Fibroblast of lung (primary cell): ENCODE measurements around the gene ACTRT2.

Source experiments
- EZH2 ChIP-seq: IDR thresholded peaks from 2 replicates; pipeline ENCODE4 v1.5.1; 2012; ENCODE audit warnings: low read length, control low read depth, mild to moderate bottlenecking; ENCODE audit errors: missing control alignments
- TF ChIP-seq, protein P1 (sequence below), 2 donors: IDR thresholded peaks in 1 of 2; conservative IDR thresholded peaks in 1 of 2; 1 replicate in 1 of 2; 2 replicates in 1 of 2; pipeline ENCODE4 v1.5.1; 2011 to 2012; ENCODE audit warnings: low read length in 2 of 2, control low read depth in 1 of 2, inconsistent platforms in 1 of 2, low read depth in 1 of 2, mild to moderate bottlenecking in 1 of 2

DNA sequence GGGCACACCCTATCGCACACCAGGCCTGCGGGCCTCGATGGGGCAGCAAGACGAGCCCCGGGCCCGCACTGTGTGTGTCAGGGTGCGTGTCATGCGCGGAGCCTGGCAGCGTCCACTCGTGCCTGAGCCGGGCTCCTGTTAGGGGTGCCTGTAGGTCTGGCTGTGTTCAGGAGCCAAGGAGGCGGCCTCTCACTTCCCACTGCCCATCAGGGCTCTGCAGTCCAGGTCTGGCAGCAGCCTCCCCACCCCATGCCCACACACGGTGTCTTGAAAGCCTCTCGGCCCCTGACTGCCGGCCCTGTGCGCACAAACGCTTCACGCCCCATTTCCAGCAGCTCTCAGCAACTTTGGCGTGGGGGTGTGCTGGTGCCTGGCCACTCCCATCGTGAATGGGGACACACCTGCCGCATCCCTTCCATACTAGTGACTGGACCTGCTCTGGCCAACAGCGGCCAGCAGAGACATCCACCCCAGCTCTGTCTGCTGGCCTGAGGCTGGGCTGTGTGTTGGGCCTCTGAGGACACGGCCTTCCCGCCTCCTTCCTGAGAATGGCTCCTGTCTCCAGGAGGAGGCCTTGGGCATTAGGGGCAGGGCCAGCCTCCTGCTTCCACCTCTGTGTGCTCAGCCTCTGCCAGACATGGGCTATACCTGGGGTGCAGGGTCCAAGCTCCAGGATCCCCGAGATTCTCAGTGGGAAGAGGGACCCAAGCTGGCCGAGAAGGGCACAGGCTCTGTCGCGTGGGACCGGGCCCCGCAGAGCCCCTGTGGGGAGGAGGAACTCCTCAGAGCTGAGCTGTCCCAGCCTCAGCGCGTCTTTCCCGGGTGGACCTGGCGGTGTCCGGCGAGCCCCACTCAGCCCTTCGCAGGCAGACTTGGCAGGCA is 41.8 kb upstream of the ACTRT2 start:
- TF ChIP-seq, protein P1, sequence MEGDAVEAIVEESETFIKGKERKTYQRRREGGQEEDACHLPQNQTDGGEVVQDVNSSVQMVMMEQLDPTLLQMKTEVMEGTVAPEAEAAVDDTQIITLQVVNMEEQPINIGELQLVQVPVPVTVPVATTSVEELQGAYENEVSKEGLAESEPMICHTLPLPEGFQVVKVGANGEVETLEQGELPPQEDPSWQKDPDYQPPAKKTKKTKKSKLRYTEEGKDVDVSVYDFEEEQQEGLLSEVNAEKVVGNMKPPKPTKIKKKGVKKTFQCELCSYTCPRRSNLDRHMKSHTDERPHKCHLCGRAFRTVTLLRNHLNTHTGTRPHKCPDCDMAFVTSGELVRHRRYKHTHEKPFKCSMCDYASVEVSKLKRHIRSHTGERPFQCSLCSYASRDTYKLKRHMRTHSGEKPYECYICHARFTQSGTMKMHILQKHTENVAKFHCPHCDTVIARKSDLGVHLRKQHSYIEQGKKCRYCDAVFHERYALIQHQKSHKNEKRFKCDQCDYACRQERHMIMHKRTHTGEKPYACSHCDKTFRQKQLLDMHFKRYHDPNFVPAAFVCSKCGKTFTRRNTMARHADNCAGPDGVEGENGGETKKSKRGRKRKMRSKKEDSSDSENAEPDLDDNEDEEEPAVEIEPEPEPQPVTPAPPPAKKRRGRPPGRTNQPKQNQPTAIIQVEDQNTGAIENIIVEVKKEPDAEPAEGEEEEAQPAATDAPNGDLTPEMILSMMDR (conservative IDR thresholded peaks at IDR 0.05 in 1 of 2, IDR thresholded peaks at IDR 0.05 in 1 of 2; ENCODE audit: low read depth in 1 of 2, low read length in 2 of 2) = no peak
- no peak for TF ChIP-seq EZH2
